Measurements from ENCODE around the gene RAPGEF2. TPM values are rescaled to one million over a fixed set of nuclear protein-coding genes. Genes with fewer than 3 reads are reported as not detected.

Gene RAPGEF2
- total RNA-seq, 2 donors from 2014 or later, result 14.0 to 33.3 TPM

DNA sequence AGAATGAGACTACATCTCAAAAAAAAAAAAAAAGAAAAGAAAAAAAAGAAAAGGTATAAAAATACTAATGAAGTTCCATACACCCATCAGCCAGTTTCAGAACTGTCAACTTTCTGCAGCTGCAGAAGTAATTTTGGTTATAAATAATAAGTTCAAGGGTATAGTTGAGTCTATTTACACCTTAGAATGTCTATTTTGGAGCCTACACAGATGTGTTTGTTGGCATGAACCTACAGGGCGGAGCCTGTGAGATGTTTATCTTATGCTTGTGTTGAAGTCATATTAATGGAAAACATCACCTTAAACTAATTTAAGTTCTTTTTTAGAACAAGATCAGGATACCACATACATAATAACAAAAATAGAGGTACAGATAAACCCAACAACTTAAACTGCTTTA lies 85.8 kb downstream of the RAPGEF2 start:
- ATAC-seq (no peak), DNase-seq (ENCODE audit: low spot score) (no peak)
- H3K9me3 Mint-ChIP-seq, result no peaks in the 10 kb centered on the region
- H3K4me1 Mint-ChIP-seq (ENCODE audit: low read depth in 2 of 2), result peaks cover 11% of the 10 kb centered on the region in 2 donors
- H3K27me3 Mint-ChIP-seq, result no peaks in the 10 kb centered on the region
- no peak overlapping the region for H3K27ac Mint-ChIP-seq
- H3K4me3 Mint-ChIP-seq, result no peak overlapping the region
- no peaks in the 10 kb centered on the region for H3K36me3 Mint-ChIP-seq

DNA sequence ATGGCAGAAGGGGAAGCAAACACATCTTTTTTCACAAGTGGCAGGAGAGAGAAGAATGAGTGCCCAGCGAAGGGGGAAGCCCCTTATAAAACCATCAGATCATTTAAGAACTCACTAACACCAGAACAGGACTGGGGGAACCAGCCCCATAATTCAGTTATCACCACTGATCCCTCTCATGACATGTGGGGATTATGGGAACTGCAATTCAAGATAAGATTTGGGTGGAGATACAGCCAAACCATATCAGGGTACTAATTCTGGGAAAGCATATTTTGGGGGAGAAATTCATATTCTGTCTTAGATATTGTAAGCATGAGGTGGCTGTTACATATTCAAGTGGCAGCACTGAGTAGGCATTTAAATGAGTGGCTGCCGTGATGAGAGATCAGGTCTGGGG lies 87.8 kb downstream of the RAPGEF2 start:
- Mint-ChIP-seq H3K27me3 (no peaks in the 10 kb centered on the region), H3K9me3 (no peaks in the 10 kb centered on the region), H3K36me3 (no peaks in the 10 kb centered on the region), H3K27ac (no peak overlapping the region), H3K4me3 (no peak overlapping the region), H3K4me1 (ENCODE audit: low read depth in 2 of 2) (peaks cover under 1 to 1% of the 10 kb centered on the region in 2 donors)
- ATAC-seq (no peak), DNase-seq (ENCODE audit: low spot score) (no peak)

DNA sequence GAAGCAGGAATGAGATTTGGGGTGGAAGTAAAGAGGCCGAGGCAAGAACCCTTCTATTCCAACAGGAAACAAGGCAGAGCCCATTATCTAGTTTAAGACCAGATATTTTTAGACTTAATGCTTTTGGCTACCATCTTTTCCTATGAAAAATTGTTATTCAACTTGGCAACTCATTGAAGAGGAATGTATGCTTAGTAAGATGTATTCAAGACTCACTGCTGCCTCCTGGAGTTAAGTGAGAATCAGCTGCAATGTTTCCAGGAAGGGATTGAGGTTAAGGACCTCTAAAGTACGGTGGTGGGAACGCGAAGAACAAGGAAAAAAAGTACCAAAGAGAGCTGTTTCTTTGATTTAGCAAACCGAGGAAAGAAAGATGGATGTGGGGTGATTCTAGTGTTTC lies 89.1 kb downstream of the RAPGEF2 start:
- Mint-ChIP-seq H3K9me3 (no peaks in the 10 kb centered on the region), H3K4me1 (ENCODE audit: low read depth in 2 of 2) (no peaks in the 10 kb centered on the region), H3K27me3 (no peaks in the 10 kb centered on the region), H3K27ac (no peak overlapping the region), H3K36me3 (no peaks in the 10 kb centered on the region), H3K4me3 (no peak overlapping the region)
- no peak for ATAC-seq
- no peak for DNase-seq (ENCODE audit: low spot score)

DNA sequence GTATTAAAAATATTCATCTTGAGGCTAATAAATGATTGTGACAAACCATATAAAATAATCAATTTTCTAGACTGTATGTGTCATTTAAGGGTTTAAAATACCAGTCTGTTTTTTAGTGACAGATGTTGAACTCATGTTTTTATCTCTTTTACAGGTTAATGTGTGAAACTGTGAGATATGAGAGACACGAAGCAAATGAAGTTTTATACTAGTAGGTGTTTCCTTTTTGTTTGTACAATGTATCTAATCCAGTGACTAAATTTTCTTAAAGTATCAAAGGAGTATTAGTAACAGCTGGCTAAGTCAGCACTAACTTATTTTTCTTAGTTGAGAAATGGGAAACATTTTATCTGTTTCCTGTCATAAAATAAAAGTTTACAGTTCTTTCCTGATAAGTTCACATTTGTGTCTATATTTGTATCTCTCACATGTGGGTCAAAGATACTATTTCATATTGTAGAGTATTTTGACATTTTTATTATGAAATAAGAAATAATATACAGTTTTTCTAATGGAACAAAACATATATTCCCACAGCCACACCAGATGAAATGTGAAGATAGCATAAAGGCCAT lies 90.3 kb downstream of the RAPGEF2 start:
- no peak overlapping the region for H3K4me3 Mint-ChIP-seq
- ATAC-seq (no peak), DNase-seq (ENCODE audit: low spot score) (no peak)
- H3K4me1 Mint-ChIP-seq (ENCODE audit: low read depth in 2 of 2), result peaks cover 4 to 6% of the 10 kb centered on the region in 2 donors
- no peaks in the 10 kb centered on the region for H3K9me3 Mint-ChIP-seq
- H3K27ac Mint-ChIP-seq, result no peak overlapping the region
- H3K27me3 Mint-ChIP-seq, result no peaks in the 10 kb centered on the region
- H3K36me3 Mint-ChIP-seq, result no peaks in the 10 kb centered on the region

DNA sequence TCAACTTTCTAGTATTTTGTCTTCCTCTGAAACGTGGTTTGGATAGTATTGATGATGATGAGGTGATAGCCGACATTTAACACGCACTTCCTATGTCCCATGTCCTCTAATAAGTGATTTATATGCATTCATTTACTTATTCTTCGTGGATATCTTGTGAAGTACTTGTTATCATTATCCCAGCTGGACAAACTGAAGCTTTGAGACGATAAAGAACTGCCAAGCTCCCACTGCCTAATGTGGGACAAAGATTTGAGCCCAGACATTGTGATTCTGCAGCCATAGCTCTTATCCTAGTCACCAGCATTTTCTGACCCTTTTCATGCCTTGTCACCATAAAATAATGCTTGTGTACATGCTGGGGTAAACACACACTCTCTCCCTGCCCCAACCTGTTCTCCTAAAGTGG lies 92.5 kb downstream of the RAPGEF2 start:
- H3K4me3 Mint-ChIP-seq, result no peak overlapping the region
- no peak for ATAC-seq
- no peaks in the 10 kb centered on the region for H3K9me3 Mint-ChIP-seq
- no peak overlapping the region for H3K27ac Mint-ChIP-seq
- H3K27me3 Mint-ChIP-seq, result no peaks in the 10 kb centered on the region
- H3K4me1 Mint-ChIP-seq (ENCODE audit: low read depth in 2 of 2), result peaks cover 4 to 7% of the 10 kb centered on the region in 2 donors
- no peak for DNase-seq (ENCODE audit: low spot score)
- no peaks in the 10 kb centered on the region for H3K36me3 Mint-ChIP-seq

DNA sequence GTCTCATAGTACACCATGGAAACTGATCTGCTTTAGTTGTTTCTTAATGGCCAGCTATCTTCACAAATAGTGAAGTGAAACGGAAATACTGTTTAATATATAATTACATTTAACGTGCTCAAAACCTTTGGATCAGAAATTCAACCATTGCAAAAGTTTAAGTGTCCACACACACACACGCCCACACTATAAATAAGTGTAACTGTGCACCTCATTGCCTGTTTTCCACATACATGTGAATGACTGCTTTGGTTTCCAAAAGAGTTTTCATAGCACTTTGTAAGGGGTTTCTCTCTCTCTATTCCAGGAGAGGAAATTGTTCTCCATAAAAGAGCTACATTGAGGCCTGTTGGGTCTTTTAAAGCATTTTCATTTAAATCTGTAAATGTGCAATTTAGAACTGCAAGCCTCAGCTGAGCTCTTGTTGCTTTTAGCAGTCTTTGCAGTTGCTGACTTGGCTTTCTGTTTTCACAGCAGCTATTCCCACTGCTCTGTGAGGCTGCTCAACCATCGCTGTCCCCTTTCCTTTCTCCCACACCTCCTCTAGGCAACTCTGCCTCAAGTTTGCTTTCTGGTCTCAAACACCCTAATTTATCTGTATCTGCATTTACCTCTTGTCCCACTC lies 94.5 kb downstream of the RAPGEF2 start:
- ATAC-seq, result no peak
- peak overlapping the region in 1 of 2 donors; percentile 0 for H3K27ac Mint-ChIP-seq
- H3K4me1 Mint-ChIP-seq (ENCODE audit: low read depth in 2 of 2), result peaks cover 7 to 8% of the 10 kb centered on the region in 2 donors
- H3K27me3 Mint-ChIP-seq, result no peaks in the 10 kb centered on the region
- H3K4me3 Mint-ChIP-seq, result no peak overlapping the region
- H3K36me3 Mint-ChIP-seq, result no peaks in the 10 kb centered on the region
- DNase-seq (ENCODE audit: low spot score), result no peak
- no peaks in the 10 kb centered on the region for H3K9me3 Mint-ChIP-seq

DNA sequence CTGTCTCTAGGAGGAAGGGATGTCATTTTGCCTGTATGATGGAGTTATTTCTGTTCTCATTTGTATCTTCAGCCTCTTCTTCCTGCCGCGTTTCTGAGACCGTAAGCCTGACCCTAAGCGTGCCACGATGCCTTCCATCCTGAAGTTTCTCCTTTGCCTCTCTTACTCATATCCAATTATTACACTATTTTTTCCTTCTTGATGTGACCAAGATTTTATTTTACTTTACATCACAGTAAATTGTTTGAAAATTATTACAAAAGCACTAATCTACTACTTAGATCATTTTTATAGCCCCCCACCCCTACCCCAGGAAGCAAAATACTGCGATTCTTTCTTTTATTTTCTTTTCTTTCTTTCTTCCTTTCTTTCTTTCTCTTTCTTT lies 95.0 kb downstream of the RAPGEF2 start:
- H3K4me3 Mint-ChIP-seq, result no peak overlapping the region

DNA sequence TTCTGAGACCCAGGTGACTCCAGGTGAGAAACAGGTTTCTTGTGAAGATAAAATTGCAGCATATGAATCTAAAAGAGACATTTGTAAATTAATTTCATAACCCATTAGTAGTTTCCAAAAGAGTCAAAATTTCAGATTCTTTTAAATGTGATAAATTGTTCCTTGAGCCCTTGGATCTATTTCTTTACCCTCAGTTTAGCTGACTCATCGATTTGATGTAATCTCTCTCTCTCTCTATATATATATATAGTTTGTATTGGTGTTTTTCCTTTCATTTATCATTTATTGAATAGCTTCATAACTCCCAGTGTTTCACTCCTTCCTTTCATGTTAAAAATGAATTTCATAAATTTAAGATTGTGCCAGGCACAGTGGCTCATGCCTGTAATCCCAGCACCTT lies 96.9 kb downstream of the RAPGEF2 start:
- no peaks in the 10 kb centered on the region for H3K9me3 Mint-ChIP-seq
- no peaks in the 10 kb centered on the region for H3K36me3 Mint-ChIP-seq
- no peak overlapping the region for H3K4me3 Mint-ChIP-seq
- ATAC-seq (no peak), DNase-seq (ENCODE audit: low spot score) (no peak)
- H3K27me3 Mint-ChIP-seq, result no peaks in the 10 kb centered on the region
- H3K4me1 Mint-ChIP-seq (ENCODE audit: low read depth in 2 of 2), result peaks cover 26 to 31% of the 10 kb centered on the region in 2 donors
- H3K27ac Mint-ChIP-seq, result no peak overlapping the region

More for the DNA sequence above, 95.0 kb downstream of the RAPGEF2 start:
- Mint-ChIP-seq H3K27me3 (no peaks in the 10 kb centered on the region), H3K4me1 (ENCODE audit: low read depth in 2 of 2) (peaks cover 12 to 13% of the 10 kb centered on the region in 2 donors), H3K27ac (peak overlapping the region in 1 of 2 donors; percentile 0), H3K36me3 (no peaks in the 10 kb centered on the region), H3K9me3 (no peaks in the 10 kb centered on the region)
- DNase-seq (ENCODE audit: low spot score) (no peak), ATAC-seq (no peak)

DNA sequence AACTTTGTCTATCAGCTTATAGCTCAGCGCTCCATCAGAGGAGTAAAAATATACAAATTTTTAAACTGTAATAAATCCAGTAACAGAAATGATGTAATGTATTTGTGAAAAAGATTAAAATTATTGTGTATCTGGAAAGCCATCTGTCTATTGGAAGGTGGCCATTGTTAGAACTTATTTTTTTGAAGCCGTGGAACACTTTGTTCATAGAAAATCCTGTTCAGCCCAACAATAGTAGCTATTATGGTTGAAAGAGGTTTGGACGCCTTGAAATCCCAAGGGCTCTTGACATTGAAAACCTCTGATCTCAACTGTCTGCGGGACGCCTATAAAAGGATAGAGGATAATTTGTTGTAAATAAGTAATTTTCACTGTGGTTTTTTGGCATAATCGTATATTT lies 98.3 kb downstream of the RAPGEF2 start:
- H3K4me1 Mint-ChIP-seq (ENCODE audit: low read depth in 2 of 2), result peaks cover 35 to 41% of the 10 kb centered on the region in 2 donors
- no peaks in the 10 kb centered on the region for H3K27me3 Mint-ChIP-seq
- no peak overlapping the region for H3K4me3 Mint-ChIP-seq
- no peak overlapping the region for H3K27ac Mint-ChIP-seq
- peaks cover 3% of the 10 kb centered on the region for H3K9me3 Mint-ChIP-seq
- ATAC-seq (no peak), DNase-seq (ENCODE audit: low spot score) (no peak)
- H3K36me3 Mint-ChIP-seq, result peaks cover 9% of the 10 kb centered on the region

DNA sequence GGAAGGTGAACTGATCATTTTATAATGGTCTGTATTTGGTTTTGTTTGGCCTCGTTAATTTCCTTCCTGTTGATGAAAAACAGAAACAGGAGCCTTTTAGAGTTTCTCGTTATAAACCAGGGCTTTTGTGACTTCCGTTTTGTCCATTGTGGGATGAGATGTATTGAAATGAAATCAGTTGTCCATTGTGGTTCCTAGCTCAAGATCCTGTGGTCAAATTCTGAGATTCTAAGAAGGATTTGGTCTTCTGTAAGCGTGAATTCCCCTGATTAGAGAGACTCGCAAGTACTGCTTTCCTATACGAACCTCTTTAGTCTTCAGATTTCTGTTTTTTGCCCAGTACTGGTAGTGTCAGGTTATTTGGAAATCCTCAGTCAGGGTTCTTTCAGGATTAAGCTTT lies 101.7 kb downstream of the RAPGEF2 start:
- Mint-ChIP-seq H3K4me3 (peak overlapping the region; percentile 75), H3K27ac (peak overlapping the region; percentile 99 to 100), H3K4me1 (ENCODE audit: low read depth in 2 of 2) (peaks cover 43 to 61% of the 10 kb centered on the region in 2 donors)

DNA sequence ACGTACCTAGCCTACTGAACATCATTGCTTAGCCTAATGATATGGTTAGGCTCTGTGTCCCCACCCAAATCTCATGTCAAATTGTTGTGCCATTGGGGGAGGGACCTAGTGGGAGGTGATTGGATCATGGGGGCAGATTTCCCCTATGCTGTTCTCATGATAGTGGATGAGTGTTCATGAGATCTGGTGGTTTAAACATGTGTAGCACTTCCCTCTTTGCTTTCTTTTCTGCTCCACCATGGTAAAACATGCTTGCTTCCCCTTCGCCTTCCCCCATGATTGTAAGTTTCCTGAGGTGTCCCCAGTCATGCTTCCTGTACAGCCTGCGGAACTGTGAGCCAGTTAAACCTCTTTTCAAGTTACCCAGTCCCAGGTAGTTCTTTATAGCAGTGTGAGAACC lies 102.6 kb downstream of the RAPGEF2 start:
- Mint-ChIP-seq H3K4me1 (ENCODE audit: low read depth in 2 of 2) (peaks cover 43 to 62% of the 10 kb centered on the region in 2 donors), H3K27me3 (no peaks in the 10 kb centered on the region), H3K9me3 (peaks cover 3% of the 10 kb centered on the region), H3K27ac (peak overlapping the region; percentile 99 to 100), H3K36me3 (peaks cover 10% of the 10 kb centered on the region), H3K4me3 (peak overlapping the region; percentile 83)
- peak in 1 of 2 donors; percentile 5 for ATAC-seq
- no peak for DNase-seq (ENCODE audit: low spot score)

More for the DNA sequence above, 101.7 kb downstream of the RAPGEF2 start:
- H3K27me3 Mint-ChIP-seq, result no peaks in the 10 kb centered on the region
- H3K9me3 Mint-ChIP-seq, result peaks cover 3% of the 10 kb centered on the region
- H3K36me3 Mint-ChIP-seq, result peaks cover 10% of the 10 kb centered on the region
- DNase-seq (ENCODE audit: low spot score) (no peak), ATAC-seq (peak in 1 of 2 donors; percentile 25)

DNA sequence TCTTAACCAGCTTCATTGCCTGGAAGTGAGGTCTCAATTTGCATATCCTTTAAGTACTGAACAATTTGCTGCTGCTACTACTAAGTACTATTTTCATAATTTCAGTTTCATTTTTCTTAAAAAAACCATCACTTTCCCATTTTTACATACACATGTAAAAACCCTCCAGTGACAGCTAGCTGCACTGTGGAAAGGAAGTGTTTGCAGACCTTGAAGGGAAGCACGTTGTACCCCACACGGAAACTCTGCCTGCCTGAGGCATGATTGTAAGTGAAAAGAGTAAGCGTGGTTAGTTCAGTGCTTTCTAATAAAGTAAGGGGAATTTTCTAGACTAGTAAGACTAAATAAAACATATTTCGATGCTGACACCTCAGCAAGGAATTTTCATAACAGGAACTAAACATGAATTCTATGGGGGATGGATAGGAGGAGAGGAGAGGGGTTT lies 103.6 kb downstream of the RAPGEF2 start:
- DNase-seq (ENCODE audit: low spot score) (peak; percentile 79), ATAC-seq (peak; percentile 90 to 93)
- Mint-ChIP-seq H3K4me3 (peak overlapping the region; percentile 83), H3K27ac (peak overlapping the region; percentile 99 to 100), H3K36me3 (peaks cover 10% of the 10 kb centered on the region), H3K9me3 (peaks cover 3% of the 10 kb centered on the region), H3K4me1 (ENCODE audit: low read depth in 2 of 2) (peaks cover 43 to 62% of the 10 kb centered on the region in 2 donors), H3K27me3 (no peaks in the 10 kb centered on the region)

DNA sequence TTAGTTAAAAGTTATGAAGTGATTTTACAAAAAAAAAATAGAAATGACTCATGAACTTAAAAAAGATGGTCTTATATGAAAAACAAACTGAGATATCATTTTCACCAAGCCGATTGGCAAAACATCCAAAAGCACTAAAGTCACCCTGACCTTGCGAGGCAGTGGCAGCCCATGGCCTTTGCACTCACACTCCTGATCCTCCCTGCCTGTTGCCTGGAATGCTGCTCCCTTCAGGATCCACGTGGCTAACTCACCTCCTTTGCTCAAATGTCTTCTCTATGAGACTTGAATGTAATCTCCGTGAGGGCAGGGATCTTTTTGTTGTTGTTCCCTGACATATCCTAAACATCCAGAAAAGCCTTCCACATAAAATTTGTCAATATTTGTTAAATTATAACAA lies 106.4 kb downstream of the RAPGEF2 start:
- ATAC-seq, result no peak
- Mint-ChIP-seq H3K27me3 (no peaks in the 10 kb centered on the region), H3K4me1 (ENCODE audit: low read depth in 2 of 2) (peaks cover 25 to 49% of the 10 kb centered on the region in 2 donors), H3K4me3 (peak overlapping the region; percentile 30), H3K27ac (no peak overlapping the region), H3K36me3 (peaks cover 10% of the 10 kb centered on the region), H3K9me3 (peaks cover 3% of the 10 kb centered on the region)
- no peak for DNase-seq (ENCODE audit: low spot score)

DNA sequence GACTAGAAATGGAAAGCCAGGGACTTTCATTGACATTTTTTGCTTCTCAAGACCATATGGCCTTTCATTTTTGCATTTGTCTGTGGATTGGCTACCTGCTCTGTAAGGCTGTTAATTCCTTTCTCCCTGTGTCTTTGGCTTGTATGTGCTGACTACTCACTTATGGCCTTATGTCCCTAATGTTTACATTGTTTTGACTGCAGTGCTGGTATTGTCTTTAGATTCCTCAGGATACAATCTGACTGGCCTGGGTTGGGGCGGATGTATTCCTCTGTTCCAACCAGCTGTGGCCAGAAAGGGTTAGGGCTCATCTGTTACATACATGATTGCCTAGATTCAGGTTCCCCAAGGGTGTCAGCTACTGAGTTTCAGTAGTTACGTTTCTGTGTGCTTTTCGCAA lies 108.1 kb downstream of the RAPGEF2 start:
- no peaks in the 10 kb centered on the region for H3K9me3 Mint-ChIP-seq
- H3K27me3 Mint-ChIP-seq, result no peaks in the 10 kb centered on the region
- DNase-seq (ENCODE audit: low spot score) (no peak), ATAC-seq (no peak)
- H3K4me1 Mint-ChIP-seq (ENCODE audit: low read depth in 2 of 2), result peaks cover 15 to 36% of the 10 kb centered on the region in 2 donors
- H3K36me3 Mint-ChIP-seq, result peaks cover 3% of the 10 kb centered on the region
- H3K4me3 Mint-ChIP-seq, result no peak overlapping the region
- no peak overlapping the region for H3K27ac Mint-ChIP-seq

Measured in natural killer cell treated with Interleukin-12 subunit alpha and Interleukin-12 subunit beta and Interleukin-15 and Interleukin-18, amount 100 ng/mL, for 72 hours (primary cell).